Measurements from ENCODE around the gene PDGFA. TPM values are rescaled to one million over a fixed set of nuclear protein-coding genes. Genes with fewer than 3 reads are reported as not detected.

Gene PDGFA
- total RNA-seq, 1 experiment from 2014 or later = 35.8 TPM

DNA sequence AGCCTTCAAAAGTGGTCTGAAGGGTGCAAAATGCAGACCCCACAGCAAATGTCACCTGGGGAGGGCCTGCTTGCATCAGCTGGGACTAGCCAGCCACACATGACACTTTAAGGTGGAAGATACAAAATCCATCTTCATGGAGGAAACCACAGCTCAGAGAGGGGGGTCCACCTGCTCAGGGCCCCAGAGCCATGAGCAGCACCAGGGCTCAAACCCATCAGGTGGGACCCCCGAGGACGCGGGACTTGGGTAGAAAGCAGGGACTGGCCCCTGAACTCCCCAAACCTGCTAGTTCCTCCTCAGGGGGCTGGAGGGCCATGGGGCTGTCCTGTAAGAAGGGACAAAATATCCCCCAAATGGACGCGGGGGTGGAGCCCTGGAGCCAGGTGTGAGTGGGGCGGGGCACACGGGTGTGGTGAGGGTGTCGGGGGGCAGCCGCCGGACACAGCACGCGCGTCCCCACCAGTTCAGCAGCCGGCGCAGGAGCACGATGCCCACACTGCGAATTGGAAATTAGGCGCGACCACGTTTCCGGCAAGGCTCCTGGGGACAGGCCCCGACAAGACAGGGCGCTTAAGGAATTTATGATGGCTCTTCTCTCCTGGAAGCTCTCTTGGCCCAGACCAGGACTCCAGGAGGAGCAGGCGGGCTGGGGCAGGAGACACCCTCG lies 8.0 kb downstream of the PDGFA start:
- Histone ChIP-seq H2BK15ac (ENCODE audit: low read depth, low read length) (no peak overlapping the region), H3K9me3 (ENCODE audit: control insufficient read depth, low read depth, low read length) (no peaks in the 10 kb centered on the region), H3K4ac (ENCODE audit: low read depth, low read length) (no peak overlapping the region), H4K5ac (ENCODE audit: insufficient read length, low read depth, low read length) (no peak overlapping the region), H2AFZ (ENCODE audit: low read length) (no peak overlapping the region), H2BK12ac (ENCODE audit: insufficient read length, low read depth, low read length) (no peak overlapping the region), H3K9ac (ENCODE audit: extremely low read depth, insufficient read length, low read length) (no peak overlapping the region), H3T11ph (ENCODE audit: low read length) (no peak overlapping the region), H2BK20ac (ENCODE audit: low read depth, low read length, poor library complexity, severe bottlenecking) (no peak overlapping the region), H3K4me2 (ENCODE audit: insufficient read depth, insufficient read length, low read length) (no peak overlapping the region), H3K79me1 (ENCODE audit: insufficient read depth, low read depth, low read length, poor library complexity, severe bottlenecking) (peaks cover 5% of the 10 kb centered on the region), H3K23me2 (ENCODE audit: insufficient read length, low read depth, low read length, poor library complexity, severe bottlenecking) (no peaks in the 10 kb centered on the region), H2BK5ac (ENCODE audit: insufficient read length, low read length) (no peak overlapping the region), H3K14ac (ENCODE audit: insufficient read depth, low read length) (no peak overlapping the region; the same call in 1 of the 2 replicates), H2BK120ac (ENCODE audit: low read depth, low read length, poor library complexity, severe bottlenecking) (no peak overlapping the region), H3K18ac (ENCODE audit: insufficient read length, low read depth, low read length) (no peak overlapping the region), H4K20me1 (ENCODE audit: control insufficient read depth, insufficient read depth, insufficient read length) (no peaks in the 10 kb centered on the region), H3K4me1 (ENCODE audit: insufficient read depth, low read length) (peaks cover 6% of the 10 kb centered on the region; the same call in 1 of the 2 replicates), H3K56ac (ENCODE audit: insufficient read length, low read depth, low read length) (no peak overlapping the region), H4K8ac (replicated peaks; ENCODE audit: insufficient read length, low read depth, low read length) (no peak overlapping the region), H3K27me3 (ENCODE audit: insufficient read depth, low read length) (no peaks in the 10 kb centered on the region), H3K27ac (ENCODE audit: insufficient read length, low read depth, low read length) (no peak overlapping the region), H4K91ac (ENCODE audit: insufficient read length, low read depth, low read length) (no peak overlapping the region), H2AK5ac (ENCODE audit: insufficient read length, low read length) (no peak overlapping the region), H3K23ac (ENCODE audit: insufficient read length, low read depth, low read length) (no peak overlapping the region), H3K79me2 (ENCODE audit: insufficient read depth, low read length) (peaks cover 4% of the 10 kb centered on the region; the same call in 1 of the 2 replicates)
- DNase-seq = no peak
- Mint-ChIP-seq H3K9me3 (no peaks in the 10 kb centered on the region), H3K4me1 (peaks cover 31 to 39% of the 10 kb centered on the region in 2 experiments), H3K36me3 (ENCODE audit: insufficient read depth in 1 of 3, low read depth in 3 of 3) (peaks cover 6 to 10% (median 7%) of the 10 kb centered on the region in 3 experiments), H3K27me3 (ENCODE audit: low read depth) (peaks cover 13% of the 10 kb centered on the region), H3K4me3 (no peak overlapping the region), H3K27ac (peak overlapping the region in 1 of 3 experiments; percentile 62; a peak in 2 of 7 replicates)
- TF ChIP-seq, protein P1, sequence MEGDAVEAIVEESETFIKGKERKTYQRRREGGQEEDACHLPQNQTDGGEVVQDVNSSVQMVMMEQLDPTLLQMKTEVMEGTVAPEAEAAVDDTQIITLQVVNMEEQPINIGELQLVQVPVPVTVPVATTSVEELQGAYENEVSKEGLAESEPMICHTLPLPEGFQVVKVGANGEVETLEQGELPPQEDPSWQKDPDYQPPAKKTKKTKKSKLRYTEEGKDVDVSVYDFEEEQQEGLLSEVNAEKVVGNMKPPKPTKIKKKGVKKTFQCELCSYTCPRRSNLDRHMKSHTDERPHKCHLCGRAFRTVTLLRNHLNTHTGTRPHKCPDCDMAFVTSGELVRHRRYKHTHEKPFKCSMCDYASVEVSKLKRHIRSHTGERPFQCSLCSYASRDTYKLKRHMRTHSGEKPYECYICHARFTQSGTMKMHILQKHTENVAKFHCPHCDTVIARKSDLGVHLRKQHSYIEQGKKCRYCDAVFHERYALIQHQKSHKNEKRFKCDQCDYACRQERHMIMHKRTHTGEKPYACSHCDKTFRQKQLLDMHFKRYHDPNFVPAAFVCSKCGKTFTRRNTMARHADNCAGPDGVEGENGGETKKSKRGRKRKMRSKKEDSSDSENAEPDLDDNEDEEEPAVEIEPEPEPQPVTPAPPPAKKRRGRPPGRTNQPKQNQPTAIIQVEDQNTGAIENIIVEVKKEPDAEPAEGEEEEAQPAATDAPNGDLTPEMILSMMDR (conservative IDR thresholded peaks at IDR 0.05) = no peak
- no CpG with 5 or more reads among the region's 25 CpGs for WGBS (ENCODE audit: extremely low coverage, insufficient read length, low lambda C conversion rate)

All from H9 (cell line).